ENCODE measurements around the gene POLR1G. TPM values are rescaled to one million over a fixed set of nuclear protein-coding genes. Genes with fewer than 3 reads are reported as not detected.
A peak's percentile ranks its signal among the peaks of the same experiment; 100 is the strongest.

Gene POLR1G
- total RNA-seq, 1 donor from 2014 or later: 24.4 TPM

DNA sequence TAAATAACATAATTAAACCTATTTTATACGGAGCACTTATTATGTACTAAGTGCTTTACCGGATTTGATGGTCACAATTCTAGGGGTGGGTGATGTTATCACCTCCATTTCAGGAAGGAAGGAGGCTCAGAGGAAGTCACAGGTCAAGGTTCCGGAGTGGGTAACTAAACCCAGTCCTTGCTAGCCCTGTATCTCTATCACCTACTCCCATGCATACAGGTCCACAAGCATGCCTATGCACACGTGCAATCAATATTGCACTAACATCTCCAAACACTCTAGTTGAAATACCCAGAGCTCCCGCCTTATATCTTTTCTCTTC is 43.5 kb downstream of the POLR1G start:
- no peaks in the 10 kb centered on the region for H3K36me3 ChIP-seq (ENCODE audit: control insufficient read depth, insufficient read depth, low read length)
- H3K27me3 ChIP-seq (ENCODE audit: control insufficient read depth, insufficient read depth, low read length): no peaks in the 10 kb centered on the region
- DNase-seq (ENCODE audit: low read depth): no peak
- TF ChIP-seq, protein P1, sequence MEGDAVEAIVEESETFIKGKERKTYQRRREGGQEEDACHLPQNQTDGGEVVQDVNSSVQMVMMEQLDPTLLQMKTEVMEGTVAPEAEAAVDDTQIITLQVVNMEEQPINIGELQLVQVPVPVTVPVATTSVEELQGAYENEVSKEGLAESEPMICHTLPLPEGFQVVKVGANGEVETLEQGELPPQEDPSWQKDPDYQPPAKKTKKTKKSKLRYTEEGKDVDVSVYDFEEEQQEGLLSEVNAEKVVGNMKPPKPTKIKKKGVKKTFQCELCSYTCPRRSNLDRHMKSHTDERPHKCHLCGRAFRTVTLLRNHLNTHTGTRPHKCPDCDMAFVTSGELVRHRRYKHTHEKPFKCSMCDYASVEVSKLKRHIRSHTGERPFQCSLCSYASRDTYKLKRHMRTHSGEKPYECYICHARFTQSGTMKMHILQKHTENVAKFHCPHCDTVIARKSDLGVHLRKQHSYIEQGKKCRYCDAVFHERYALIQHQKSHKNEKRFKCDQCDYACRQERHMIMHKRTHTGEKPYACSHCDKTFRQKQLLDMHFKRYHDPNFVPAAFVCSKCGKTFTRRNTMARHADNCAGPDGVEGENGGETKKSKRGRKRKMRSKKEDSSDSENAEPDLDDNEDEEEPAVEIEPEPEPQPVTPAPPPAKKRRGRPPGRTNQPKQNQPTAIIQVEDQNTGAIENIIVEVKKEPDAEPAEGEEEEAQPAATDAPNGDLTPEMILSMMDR (IDR thresholded peaks at IDR 0.05; ENCODE audit: insufficient read depth, low read length, poor library complexity, severe bottlenecking): no peak
- peak overlapping the region; percentile 86 for H3K4me3 ChIP-seq (ENCODE audit: low read depth, low read length)

DNA sequence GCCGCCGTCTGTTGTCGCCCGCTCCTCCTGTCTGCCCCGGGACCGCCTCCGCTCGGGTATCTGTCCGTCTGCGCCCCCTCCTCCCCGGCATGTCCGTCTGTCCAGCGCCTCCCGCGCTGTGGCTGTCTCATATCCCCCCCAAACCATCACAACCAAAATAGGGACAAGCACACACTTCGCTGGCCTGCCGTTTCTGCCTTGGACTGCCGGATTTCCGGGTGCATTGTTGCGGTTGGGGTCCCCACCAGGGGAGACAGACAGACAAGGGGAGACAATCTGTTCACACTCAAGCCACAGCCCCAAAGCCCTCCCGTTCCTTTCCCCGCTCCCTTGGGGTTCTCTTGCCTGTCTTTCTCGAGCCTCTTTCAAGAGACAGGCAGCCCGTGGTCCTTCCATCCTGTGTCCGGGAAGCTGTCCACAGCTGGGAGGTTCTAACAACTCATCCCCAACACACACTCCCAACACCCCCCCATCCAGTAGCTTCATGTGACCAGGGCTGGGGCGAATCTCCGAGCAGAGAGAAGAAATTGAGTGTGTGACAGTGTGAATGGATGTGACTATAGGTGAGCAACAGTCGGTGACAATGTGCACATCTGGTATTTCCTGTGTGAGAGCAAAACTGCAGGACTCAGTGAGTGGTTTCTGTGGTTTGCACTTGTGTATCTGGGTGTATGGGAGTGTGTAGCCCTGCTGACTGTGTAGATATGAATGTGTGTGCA is 44.8 kb downstream of the POLR1G start:
- TF ChIP-seq, protein P1 (IDR thresholded peaks at IDR 0.05; ENCODE audit: insufficient read depth, low read length, poor library complexity, severe bottlenecking): no peak
- Histone ChIP-seq H3K27me3 (ENCODE audit: control insufficient read depth, insufficient read depth, low read length) (no peaks in the 10 kb centered on the region), H3K36me3 (ENCODE audit: control insufficient read depth, insufficient read depth, low read length) (no peaks in the 10 kb centered on the region), H3K4me3 (ENCODE audit: low read depth, low read length) (peak overlapping the region; percentile 86)
- no peak for DNase-seq (ENCODE audit: low read depth)

DNA sequence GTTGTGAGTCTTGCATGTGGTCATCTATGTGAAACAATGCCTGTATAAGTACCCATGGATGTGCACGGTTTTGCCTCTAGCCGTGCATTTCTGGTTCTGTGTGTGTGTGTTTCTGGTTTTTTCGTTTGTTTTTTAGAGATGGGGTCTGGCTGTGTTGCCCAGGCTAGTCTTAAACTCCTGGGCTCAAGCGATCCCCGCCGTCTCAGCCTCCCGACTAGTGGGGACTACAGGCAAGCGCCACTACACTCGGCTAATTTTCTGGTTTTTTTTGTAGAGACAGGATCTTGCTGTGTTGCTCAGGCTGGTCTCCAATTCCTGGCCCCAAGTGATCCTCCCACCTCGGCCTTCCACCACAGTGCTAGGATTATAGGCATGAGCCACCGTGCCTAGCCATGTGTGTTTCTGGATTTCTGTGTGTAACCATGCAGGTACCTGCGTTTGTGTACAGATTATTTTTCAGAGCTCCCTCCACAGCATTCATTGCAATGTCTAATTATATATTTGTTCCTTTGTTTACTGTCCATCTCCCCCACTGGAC is 45.5 kb downstream of the POLR1G start:
- TF ChIP-seq, protein P1 (IDR thresholded peaks at IDR 0.05; ENCODE audit: insufficient read depth, low read length, poor library complexity, severe bottlenecking): no peak
- H3K4me3 ChIP-seq (ENCODE audit: low read depth, low read length): no peak overlapping the region

DNA sequence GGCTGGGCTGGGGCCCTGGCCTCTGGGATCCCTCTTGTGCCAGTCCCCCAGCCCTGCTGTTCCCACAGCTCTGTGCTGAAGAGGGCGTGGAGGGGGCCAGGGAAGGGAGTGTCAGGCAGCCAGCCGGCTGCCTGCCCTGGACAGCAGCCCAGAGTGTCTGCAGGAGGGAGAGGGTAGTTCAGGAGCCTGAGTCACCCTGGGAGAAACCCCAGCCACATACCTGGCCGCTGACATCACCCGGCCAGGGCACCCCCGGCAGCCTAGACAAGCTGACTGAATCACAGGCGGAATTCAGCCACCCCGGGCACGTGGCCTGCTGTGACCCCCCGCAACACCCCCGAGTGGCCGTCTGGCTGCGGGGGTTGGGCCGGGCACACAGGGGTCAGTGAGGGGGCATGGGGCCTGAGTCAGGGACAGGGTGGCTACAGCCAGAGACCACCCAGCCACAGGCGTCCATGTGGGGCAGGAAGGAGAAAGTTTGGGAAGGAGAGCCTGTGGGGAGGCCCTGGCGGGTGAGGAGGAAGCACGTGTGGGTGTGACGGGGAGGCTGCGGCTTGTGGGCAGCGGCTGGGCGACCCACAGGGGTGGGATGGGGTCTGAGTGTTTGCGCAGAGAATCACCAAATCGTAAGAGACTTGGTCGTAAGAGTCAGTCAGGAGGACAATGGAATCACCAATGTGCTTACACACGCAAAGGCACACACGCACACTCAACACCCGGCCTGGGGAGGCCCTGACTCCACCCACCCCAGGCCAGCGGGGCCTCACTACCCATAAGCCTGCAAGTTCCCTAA is 49.5 kb downstream of the POLR1G start:
- TF ChIP-seq, protein P1 (IDR thresholded peaks at IDR 0.05; ENCODE audit: insufficient read depth, low read length, poor library complexity, severe bottlenecking): no peak
- H3K4me3 ChIP-seq (ENCODE audit: low read depth, low read length): no peak overlapping the region
- H3K36me3 ChIP-seq (ENCODE audit: control insufficient read depth, insufficient read depth, low read length): no peaks in the 10 kb centered on the region
- no peaks in the 10 kb centered on the region for H3K27me3 ChIP-seq (ENCODE audit: control insufficient read depth, insufficient read depth, low read length)
- DNase-seq (ENCODE audit: low read depth): peak; percentile 98

More for the DNA sequence above, 45.5 kb downstream of the POLR1G start:
- Histone ChIP-seq H3K36me3 (ENCODE audit: control insufficient read depth, insufficient read depth, low read length) (no peaks in the 10 kb centered on the region), H3K27me3 (ENCODE audit: control insufficient read depth, insufficient read depth, low read length) (no peaks in the 10 kb centered on the region)
- no peak for DNase-seq (ENCODE audit: low read depth)

DNA sequence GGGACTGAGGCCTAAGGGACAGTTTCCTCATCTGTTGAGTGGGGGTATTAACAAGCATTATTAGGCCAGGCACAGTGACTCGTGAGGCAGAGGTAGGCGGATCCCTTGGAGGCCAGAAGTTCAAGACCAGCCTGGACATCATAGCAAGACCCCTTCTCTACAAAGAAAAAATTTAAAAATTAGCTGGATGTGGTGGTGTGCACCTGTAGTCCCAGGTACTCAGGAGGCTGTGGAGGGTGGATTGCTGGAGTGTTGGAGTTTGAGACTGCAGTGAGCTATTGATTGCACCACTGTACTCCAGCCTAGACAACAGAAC is 50.0 kb downstream of the POLR1G start:
- no peak overlapping the region for H3K4me3 ChIP-seq (ENCODE audit: low read depth, low read length)

More for the DNA sequence above, 50.0 kb downstream of the POLR1G start:
- Histone ChIP-seq H3K27me3 (ENCODE audit: control insufficient read depth, insufficient read depth, low read length) (no peaks in the 10 kb centered on the region), H3K36me3 (ENCODE audit: control insufficient read depth, insufficient read depth, low read length) (no peaks in the 10 kb centered on the region)
- TF ChIP-seq, protein P1 (IDR thresholded peaks at IDR 0.05; ENCODE audit: insufficient read depth, low read length, poor library complexity, severe bottlenecking): no peak
- no peak for DNase-seq (ENCODE audit: low read depth)

Measured in kidney epithelial cell (primary cell).